ENCODE data around the gene CAP1. TPM values are rescaled to one million over a fixed set of nuclear protein-coding genes. Genes with fewer than 3 reads are reported as not detected.

CAP1 gene
- total RNA-seq, 4 donors from 2014 or later, result 230 to 364 (median 290) TPM

- ATAC-seq (ENCODE audit: low FRiP score), result no peak
- DNase-seq (ENCODE audit: low spot score), result no peak
- TF ChIP-seq, protein P1, sequence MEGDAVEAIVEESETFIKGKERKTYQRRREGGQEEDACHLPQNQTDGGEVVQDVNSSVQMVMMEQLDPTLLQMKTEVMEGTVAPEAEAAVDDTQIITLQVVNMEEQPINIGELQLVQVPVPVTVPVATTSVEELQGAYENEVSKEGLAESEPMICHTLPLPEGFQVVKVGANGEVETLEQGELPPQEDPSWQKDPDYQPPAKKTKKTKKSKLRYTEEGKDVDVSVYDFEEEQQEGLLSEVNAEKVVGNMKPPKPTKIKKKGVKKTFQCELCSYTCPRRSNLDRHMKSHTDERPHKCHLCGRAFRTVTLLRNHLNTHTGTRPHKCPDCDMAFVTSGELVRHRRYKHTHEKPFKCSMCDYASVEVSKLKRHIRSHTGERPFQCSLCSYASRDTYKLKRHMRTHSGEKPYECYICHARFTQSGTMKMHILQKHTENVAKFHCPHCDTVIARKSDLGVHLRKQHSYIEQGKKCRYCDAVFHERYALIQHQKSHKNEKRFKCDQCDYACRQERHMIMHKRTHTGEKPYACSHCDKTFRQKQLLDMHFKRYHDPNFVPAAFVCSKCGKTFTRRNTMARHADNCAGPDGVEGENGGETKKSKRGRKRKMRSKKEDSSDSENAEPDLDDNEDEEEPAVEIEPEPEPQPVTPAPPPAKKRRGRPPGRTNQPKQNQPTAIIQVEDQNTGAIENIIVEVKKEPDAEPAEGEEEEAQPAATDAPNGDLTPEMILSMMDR (IDR thresholded peaks at IDR 0.05), result no peak
Observed at GRCh38 chr1:40114400-40114799, 73.9 kb downstream of the CAP1 start.

DNA sequence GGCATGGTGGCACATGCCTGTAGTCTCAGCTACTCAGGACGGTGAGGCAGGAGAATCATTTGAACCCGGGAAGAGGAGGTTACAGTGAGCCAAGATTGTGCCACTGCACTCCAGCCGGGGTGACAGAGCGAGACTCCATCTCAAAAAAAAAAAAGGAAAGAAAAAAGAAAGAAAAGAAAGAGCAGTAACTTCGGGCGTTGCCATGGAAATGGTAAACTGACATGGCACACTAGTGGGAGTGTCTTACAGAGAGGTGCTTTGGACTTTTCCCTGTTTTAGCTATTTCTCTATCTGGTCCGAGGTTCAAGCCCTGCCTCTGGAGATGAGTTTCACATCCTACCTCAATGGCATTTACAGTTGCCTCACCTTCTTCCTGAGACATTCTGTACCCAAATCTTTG lies 79.6 kb downstream of the CAP1 start:
- TF ChIP-seq, protein P1 (IDR thresholded peaks at IDR 0.05), result no peak
- DNase-seq (ENCODE audit: low spot score) (no peak), ATAC-seq (ENCODE audit: low FRiP score) (no peak)

Other genes starting within 250 kb of the CAP1 start
- gene TRIT1, start 157.2 kb upstream of the CAP1 start, total RNA-seq, result 10 to 100 TPM in 3 of 4 donors, 1 to 10 TPM in 1; 8.4 to 15.8 (median 13.1) TPM
- 1 to 10 TPM in 1 of 4 donors, under 1 TPM in 1, not detected in 2; 0.31 to 1.3 TPM for gene MYCL, start 138.8 kb upstream of the CAP1 start, total RNA-seq
- 10 to 100 TPM in 2 of 4 donors, 1 to 10 TPM in 1, under 1 TPM in 1; 0.95 to 75.9 (median 41.1) TPM for gene MFSD2A, start 85.6 kb upstream of the CAP1 start, total RNA-seq
- gene PPT1, start 56.5 kb downstream of the CAP1 start, total RNA-seq, result 100 to 1,000 TPM in 2 of 4 donors, 10 to 100 TPM in 2; 57.7 to 116 (median 92.4) TPM
- 10 to 100 TPM; 13.7 to 27.7 (median 21.7) TPM for gene RLF, start 120.7 kb downstream of the CAP1 start, total RNA-seq
- not detected for gene TMCO2, start 207.2 kb downstream of the CAP1 start, total RNA-seq
- gene ZMPSTE24, start 217.5 kb downstream of the CAP1 start, total RNA-seq, result 10 to 100 TPM; 34.8 to 38.3 (median 36.2) TPM